ENCODE results near the gene MYL5. TPM values are rescaled to one million over a fixed set of nuclear protein-coding genes. Genes with fewer than 3 reads are reported as not detected.
"Not testable (repeated sequence)": the region's sequence is repeated elsewhere in the genome, so short reads cannot be mapped to it uniquely, and the experiment has no call there.

The MYL5 gene
- total RNA-seq, 1 donor from 2014 or later, result 2.9 TPM

DNA sequence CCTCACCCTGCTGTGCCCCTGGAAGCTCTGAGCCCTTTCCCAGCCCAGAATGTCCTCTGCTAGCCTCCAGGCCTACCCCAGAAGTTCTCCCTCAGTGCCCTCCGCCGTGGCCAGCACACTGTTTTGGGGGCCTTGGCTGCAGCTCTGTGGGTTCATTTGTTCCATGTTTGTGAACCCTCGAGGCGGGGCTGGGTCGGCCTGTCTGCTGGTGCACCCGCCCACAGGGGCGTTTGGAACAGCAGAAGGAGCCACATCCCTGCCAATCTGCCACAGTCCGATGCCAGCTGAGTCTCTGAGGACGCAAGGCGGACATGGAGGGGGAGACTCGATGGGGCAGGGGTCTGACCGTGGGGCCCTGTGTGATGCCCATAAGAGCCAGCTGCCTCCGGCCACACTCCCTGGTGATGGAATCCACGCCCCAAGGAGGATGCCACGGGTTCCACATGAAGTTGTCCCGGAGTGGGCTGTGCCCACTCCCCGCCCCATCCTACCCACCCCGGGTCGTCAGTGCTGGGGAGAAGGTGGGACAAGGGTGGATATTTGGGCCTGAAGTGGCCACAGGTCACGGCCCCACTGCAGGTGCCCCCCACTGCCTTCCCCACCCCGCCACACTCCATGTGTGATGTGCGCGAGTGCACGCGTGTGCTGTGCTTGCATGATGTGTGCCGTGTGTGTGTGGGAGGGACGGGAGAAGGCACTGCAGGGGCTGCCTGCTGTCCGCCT, 7.4 kb upstream of the MYL5 start:
- no peak for FAIRE-seq
- H3K4me3 ChIP-seq (ENCODE audit: low read depth, low read length), result no peak overlapping the region
- peaks cover 3% of the 10 kb centered on the region for H3K27me3 ChIP-seq (ENCODE audit: control insufficient read depth, insufficient read depth, low read length)
- H3K36me3 ChIP-seq (ENCODE audit: control insufficient read depth, insufficient read depth, low read length), result peaks cover 9% of the 10 kb centered on the region
- no peak for DNase-seq (ENCODE audit: low read depth)
- TF ChIP-seq CTCF (IDR thresholded peaks at IDR 0.05; ENCODE audit: insufficient read depth, low read length, severe bottlenecking), result no peak

- no peak for FAIRE-seq
- DNase-seq (ENCODE audit: low read depth), result no peak
- no peak for TF ChIP-seq CTCF (IDR thresholded peaks at IDR 0.05; ENCODE audit: insufficient read depth, low read length, severe bottlenecking)
- peaks cover 13% of the 10 kb centered on the region for H3K36me3 ChIP-seq (ENCODE audit: control insufficient read depth, insufficient read depth, low read length)
- H3K27me3 ChIP-seq (ENCODE audit: control insufficient read depth, insufficient read depth, low read length), result peaks cover 3% of the 10 kb centered on the region
- H3K4me3 ChIP-seq (ENCODE audit: low read depth, low read length), result no peak overlapping the region
These were observed 6.8 kb upstream of the MYL5 start for GRCh38 chr4:667545-667925.

DNA sequence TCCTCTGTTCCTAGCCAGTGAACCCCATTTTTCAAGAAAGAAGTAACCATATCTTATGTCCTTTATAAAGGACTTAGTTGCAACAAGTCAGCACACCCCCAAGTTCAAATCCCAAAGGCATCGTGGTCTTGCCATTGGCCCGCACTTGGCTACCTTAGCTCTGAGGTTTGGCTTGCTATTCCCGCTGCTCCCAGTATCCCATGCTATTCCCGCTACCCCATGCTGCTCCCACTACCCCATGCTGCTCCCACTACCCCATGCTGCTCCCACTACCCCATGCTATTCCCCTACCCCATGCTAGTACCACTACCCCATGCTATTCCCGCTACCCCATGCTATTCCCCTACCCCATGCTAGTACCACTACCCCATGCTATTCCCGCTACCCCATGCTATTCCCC, 6.1 kb upstream of the MYL5 start:
- DNase-seq (ENCODE audit: low read depth); FAIRE-seq; H3K27me3 ChIP-seq (ENCODE audit: control insufficient read depth, insufficient read depth, low read length); H3K4me3 ChIP-seq (ENCODE audit: low read depth, low read length): not testable (repeated sequence)
- peaks cover 14% of the 10 kb centered on the region for H3K36me3 ChIP-seq (ENCODE audit: control insufficient read depth, insufficient read depth, low read length)

GRCh38 chr4:669806-670559, 4.4 kb upstream of the MYL5 start:
- FAIRE-seq; DNase-seq (ENCODE audit: low read depth); H3K27me3 ChIP-seq (ENCODE audit: control insufficient read depth, insufficient read depth, low read length); H3K4me3 ChIP-seq (ENCODE audit: low read depth, low read length): not testable (repeated sequence)
- peaks cover 16% of the 10 kb centered on the region for H3K36me3 ChIP-seq (ENCODE audit: control insufficient read depth, insufficient read depth, low read length)

GRCh38 chr4:671769-672168, 2.6 kb upstream of the MYL5 start:
- DNase-seq (ENCODE audit: low read depth) (no peak), FAIRE-seq (no peak)
- Histone ChIP-seq H3K4me3 (ENCODE audit: low read depth, low read length) (no peak overlapping the region), H3K36me3 (ENCODE audit: control insufficient read depth, insufficient read depth, low read length) (peaks cover 16% of the 10 kb centered on the region), H3K27me3 (ENCODE audit: control insufficient read depth, insufficient read depth, low read length) (no peaks in the 10 kb centered on the region)
- no peak for TF ChIP-seq CTCF (IDR thresholded peaks at IDR 0.05; ENCODE audit: insufficient read depth, low read length, severe bottlenecking)

GRCh38 chr4:673349-674091, 822 bp upstream of the MYL5 start:
- no peak for DNase-seq (ENCODE audit: low read depth)
- Histone ChIP-seq H3K4me3 (ENCODE audit: low read depth, low read length) (peak overlapping the region; percentile 97), H3K36me3 (ENCODE audit: control insufficient read depth, insufficient read depth, low read length) (peaks cover 16% of the 10 kb centered on the region), H3K27me3 (ENCODE audit: control insufficient read depth, insufficient read depth, low read length) (no peaks in the 10 kb centered on the region)
- TF ChIP-seq CTCF (IDR thresholded peaks at IDR 0.05; ENCODE audit: insufficient read depth, low read length, severe bottlenecking), result no peak
- no peak for FAIRE-seq

Measured in bronchial epithelial cell (primary cell).